GM19397 (cell line): ENCODE results near the gene SCRT2.
"Not testable (repeated sequence)": the region's sequence is repeated elsewhere in the genome, so short reads cannot be mapped to it uniquely, and the experiment has no call there.

Experiments used
- ATAC-seq: cut with Tn5 transposase; IDR thresholded peaks from one replicate; pipeline ENCODE4 v1.9.1; 2021; ENCODE audit warnings: mild to moderate bottlenecking, moderate library complexity; ENCODE audit not compliant: unreplicated experiment

Gene SCRT2

GRCh38 chr20:701401-702129 lies 26.0 kb upstream of the SCRT2 start:
- no peak for ATAC-seq

- ATAC-seq = no peak
Observed at GRCh38 chr20:699811-700338, 24.3 kb upstream of the SCRT2 start.

DNA sequence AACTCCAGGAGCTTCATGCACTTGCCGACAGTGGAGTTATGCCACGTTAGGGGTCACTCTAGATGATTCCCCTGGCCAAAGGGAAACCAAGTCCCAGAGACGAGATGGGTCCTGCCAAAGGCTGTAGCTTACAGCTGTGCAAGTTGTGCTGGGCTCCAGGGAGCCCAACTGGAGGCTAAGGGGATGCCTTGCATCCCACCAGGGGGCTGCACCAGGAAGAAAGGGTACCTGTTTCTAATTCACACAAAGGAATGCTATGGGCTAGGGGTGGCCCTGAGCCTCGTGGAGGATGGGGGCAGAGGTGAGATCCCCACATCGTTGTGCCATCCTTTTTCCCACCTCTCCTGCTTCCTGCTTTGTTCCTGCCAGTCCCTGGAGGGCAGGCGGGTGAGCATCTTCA lies 23.7 kb upstream of the SCRT2 start:
- ATAC-seq = no peak

GRCh38 chr20:698276-698675 lies 22.7 kb upstream of the SCRT2 start:
- ATAC-seq = no peak

GRCh38 chr20:697826-698225 lies 22.2 kb upstream of the SCRT2 start:
- ATAC-seq = no peak

- ATAC-seq = no peak
Observed at GRCh38 chr20:695165-695866, 19.7 kb upstream of the SCRT2 start.

- ATAC-seq = no peak
Observed at GRCh38 chr20:694496-694895, 18.9 kb upstream of the SCRT2 start.

- not testable (repeated sequence) for ATAC-seq
Observed at GRCh38 chr20:693786-694185, 18.2 kb upstream of the SCRT2 start.

GRCh38 chr20:692044-692443 lies 16.4 kb upstream of the SCRT2 start:
- no peak for ATAC-seq

GRCh38 chr20:689947-690346 lies 14.3 kb upstream of the SCRT2 start:
- no peak for ATAC-seq

DNA sequence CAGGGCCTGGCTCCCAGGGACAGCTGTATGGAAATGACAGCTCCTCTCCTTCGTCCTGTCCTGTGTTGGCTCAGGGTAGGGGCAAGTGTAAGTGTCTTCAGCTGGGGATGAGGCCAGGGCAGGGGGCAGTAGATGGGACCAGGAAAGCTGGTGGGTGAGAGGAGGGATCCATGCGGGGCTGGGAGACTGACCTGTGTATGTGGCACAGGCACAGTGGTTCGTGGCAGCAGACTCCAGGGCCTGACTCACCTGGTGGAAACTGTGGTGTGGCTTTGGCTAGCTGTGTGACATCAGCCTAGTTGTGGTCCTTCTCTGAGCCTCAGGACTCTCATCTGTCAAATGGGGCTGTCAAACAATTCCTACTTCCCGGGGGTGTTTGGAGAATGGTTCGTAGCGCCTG lies 13.7 kb upstream of the SCRT2 start:
- ATAC-seq = no peak

DNA sequence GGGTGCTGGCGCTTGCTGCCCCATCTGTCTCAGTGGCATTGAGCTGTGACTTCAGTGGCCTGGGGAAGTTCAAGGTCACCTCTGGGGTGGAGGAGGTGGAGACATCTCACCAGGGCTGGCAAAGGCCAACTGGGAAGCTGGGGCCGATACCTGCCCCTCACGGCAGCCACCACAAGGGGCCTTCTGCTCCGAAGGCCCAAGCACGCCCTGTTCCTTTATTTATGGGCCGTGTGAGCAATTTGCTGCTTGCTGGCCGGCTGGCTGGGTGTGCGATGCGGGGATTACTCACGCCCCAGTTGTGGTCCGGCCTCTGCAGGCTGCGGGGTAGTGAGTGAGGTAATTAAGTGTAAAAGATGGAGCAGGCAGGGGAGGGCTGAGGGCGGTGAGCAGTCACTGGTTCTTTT lies 13.2 kb upstream of the SCRT2 start:
- ATAC-seq = no peak

DNA sequence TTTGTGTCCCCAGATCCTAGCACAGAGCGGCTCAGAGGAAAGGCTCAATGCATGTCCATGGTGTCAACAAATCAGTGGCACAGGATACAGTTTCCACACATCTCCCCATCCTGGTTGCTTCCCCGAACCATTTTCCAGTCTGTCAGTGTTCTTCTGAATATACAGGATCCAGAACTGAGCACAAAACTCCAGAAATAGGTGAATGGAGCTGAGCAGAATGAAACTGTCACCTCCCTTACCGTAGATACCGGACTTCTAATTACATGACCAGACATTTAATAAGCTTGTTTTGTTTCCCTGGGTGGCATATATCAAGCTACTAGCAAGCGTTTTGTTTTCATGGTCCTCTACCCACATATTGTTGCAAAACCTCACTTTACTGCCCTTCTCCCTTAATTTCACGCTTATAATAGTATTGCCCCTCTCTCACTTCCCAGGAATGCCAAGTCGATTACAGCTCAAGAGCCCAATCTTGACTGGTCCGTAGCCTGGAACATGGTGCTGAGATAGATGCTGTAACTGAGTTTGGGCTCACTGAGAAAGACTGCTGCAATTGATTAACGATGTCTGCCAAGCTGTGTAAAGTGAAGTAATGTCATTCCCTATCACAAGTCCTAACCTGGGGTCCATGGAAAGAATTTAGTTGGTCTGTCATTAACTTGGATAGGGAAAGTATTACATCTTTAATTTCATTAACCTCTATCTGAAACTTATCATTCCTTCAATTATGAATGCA lies 12.0 kb upstream of the SCRT2 start:
- no peak for ATAC-seq

DNA sequence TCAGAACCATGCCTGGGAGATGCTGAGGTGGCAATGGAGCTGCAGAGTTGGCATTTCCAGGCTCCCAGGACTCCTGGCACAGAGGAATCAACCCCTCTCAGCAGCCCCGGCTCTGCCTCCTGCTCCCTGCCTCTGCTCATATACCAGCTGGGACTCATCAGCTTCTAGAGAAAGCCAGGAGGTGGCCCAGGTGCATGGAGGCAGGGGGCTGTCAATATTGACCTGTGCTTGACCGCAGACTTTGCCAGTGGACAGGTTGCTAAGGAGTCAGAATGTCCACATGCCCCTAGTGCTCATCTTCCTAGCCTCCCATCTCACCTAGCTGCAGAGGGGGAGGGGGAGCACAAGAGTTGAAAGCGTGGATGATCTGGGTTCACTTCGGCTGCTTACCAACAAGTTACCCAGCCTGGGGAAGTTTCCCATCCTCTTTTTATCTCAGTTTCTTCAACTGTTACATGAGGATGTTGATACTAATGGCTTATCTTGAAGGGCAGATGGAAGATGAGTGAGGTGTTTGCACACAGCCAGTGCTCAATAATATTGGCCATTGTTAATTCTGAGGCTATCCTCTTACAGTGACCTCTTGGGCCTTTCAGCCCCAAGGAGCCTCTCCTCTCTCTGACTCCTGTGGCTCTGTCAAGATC lies 9.2 kb upstream of the SCRT2 start:
- no peak for ATAC-seq

DNA sequence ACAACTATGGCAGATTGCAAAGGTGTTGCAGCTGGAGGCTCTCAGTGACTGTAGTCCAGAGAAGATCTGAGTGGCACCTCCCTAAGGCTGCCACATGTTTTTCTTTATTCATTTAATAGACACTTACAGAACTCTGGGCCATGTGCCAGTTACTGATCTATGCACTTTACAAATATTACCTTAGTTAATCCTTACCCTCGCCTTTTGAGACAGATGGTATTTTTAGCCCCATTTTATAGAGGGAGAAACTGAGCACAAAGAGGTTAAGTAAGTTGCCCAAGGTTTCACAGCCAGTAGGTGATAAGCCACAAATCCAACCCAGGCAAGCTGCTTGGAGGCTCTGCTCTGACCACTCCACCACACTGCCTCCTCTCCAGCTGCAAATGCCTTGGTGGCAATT lies 6.5 kb upstream of the SCRT2 start:
- ATAC-seq = no peak

GRCh38 chr20:680638-681187 lies 5.1 kb upstream of the SCRT2 start:
- ATAC-seq = no peak

DNA sequence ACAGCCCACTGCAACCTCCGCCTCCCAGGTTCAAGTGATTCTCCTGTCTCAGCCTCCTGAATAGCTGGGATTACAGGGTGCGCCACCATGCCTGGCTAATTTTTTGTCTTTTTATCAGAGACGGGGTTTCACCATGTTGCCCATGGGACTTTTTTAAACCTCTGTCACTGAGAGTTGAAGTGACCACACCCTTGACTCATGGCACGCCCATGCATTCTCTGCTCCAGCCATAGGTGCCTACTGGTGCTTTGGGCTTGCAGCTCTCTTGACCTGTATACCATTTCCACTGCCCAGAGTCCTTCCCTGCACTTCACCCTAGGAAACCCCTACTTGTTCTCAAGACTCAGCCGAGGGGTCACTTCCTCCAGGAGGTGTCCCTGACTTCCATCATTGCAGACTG lies 2.4 kb upstream of the SCRT2 start:
- no peak for ATAC-seq

DNA sequence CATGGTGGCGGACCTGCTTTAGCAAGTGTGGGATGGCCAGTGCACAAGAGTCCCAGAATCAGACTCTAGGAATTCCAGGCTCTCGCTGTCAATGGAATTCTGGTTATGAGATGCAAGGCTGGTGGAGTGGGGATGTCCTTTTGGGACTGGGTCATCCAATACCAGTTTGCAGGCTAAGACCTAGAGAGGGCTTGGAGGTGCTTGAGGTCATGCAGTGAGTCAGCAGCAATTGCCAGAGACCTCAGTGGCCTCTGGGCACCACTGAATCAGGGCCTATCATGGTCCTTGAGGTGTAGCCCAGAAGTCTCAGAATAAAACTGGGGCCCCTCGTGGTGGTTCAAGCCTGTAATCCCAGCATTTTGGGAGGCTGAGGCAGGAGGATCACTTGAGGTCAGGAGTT lies 1.4 kb upstream of the SCRT2 start:
- no peak for ATAC-seq

DNA sequence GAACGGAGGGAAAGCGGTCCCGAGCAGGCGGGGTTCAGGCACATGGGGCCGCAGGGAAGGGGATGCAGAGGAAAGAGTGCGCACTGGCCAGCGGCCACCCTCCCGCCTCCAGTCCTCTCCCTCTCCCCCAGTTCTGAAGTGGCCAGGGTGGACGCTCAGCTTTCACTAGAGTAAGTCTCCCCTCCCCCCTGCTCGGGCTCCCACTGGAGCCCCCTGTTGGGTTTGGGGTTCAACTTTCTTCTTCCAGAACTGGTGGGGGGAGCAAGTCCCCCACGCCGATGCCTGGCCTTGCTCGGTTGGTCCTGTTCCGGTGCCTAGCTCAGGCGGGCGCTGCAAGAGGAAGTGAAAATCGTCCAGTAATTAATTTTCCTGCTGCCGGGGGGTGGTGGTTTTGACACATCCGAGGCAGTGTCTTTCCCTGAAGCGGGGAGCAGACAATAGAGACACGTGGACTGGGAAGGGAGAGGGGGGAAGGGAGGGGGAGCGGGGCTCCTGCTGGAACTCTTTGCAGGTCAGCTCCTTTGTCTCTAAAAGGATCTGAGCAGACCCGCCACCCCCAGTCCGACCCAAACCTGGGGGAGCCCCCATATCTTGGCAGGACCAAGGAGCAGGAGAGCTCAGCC lies 824 bp upstream of the SCRT2 start:
- ATAC-seq = no peak

GRCh38 chr20:675033-675452 lies 559 bp downstream of the SCRT2 start:
- no peak for ATAC-seq
